GM23248 (cell line): ENCODE measurements around the gene STARD7.

Source experiments
- EZH2 ChIP-seq: fragments of 200-600 bp; sonication (generic); IDR thresholded peaks from 2 replicates; pipeline ENCODE4 v1.6.1; 2018; ENCODE audit warnings: antibody characterized with exemption, mild to moderate bottlenecking; ENCODE audit not compliant: insufficient read depth, poor library complexity, severe bottlenecking
- EZH2phosphoT487 ChIP-seq: fragments of 200-600 bp; sonication (generic); IDR thresholded peaks from 2 replicates; pipeline ENCODE4 v1.6.1; 2018; ENCODE audit warnings: antibody characterized with exemption, moderate library complexity, mild to moderate bottlenecking, low read depth; ENCODE audit not compliant: insufficient read depth

DNA sequence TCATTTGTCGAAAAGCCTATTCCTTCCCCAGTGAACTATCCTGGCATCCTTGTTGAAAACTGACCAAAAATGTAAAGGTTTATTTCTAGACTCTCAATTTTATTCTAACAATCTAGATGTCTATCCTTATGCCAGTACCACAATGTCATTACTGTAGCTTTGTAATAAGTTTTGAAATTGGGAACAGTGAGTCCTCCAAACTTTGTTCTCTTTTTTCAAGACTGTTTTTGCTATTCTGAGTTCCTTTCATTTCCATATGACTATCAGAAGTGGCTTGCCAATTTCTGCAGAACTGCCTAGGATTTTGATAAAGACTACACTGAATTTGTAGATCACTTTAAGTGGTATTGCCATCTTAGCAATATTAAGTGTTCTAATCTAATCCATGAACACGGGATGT, 9.7 kb downstream of the STARD7 start:
- TF ChIP-seq EZH2 (no peak), EZH2phosphoT487 (no peak)
